NCI-H2227 (cell line): ENCODE measurements around the gene NPFF.
"Not testable (repeated sequence)": the region's sequence is repeated elsewhere in the genome, so short reads cannot be mapped to it uniquely, and the experiment has no call there.

Experiments used
- DNase-seq: peaks from one replicate; lab custom pipeline; 2025; ENCODE audit not compliant: unreplicated experiment; lab: John Stamatoyannopoulos, UW

Gene NPFF, protein sequence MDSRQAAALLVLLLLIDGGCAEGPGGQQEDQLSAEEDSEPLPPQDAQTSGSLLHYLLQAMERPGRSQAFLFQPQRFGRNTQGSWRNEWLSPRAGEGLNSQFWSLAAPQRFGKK

DNA sequence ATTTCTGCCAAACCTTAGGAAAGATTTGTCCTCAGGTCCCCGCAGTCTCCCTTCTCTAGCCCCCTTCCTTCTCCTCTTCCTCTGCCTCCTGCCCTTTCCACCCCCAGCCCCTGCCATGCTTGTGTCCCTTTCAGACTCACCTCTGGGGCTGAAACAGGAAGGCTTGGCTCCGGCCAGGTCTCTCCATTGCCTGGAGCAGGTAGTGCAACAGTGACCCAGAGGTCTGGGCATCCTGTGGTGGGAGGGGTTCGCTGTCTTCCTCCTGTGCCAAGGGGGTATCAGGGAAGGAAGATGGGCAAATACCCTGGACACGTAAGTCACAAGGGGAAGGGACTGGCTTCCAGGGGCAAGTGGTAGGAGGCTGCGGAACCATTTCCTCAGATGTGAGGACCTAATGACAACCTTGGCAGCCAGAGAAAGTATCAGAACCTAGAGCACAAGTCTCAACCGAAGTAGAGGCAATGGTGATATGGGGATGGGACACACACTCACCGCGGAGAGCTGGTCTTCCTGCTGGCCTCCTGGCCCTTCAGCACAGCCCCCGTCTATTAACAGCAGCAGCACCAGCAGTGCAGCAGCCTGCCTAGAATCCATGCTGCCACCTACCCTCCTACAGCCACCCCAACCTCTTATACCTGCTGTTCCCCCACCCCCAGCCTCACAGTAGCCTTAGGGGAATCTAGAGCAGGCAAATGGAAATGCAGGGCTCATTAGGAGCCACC lies at the start of gene NPFF:
NPFF (minus strand) TSS at position 604 of the 722 bp plus-strand sequence; CDS start at position 594, 10 bp downstream.
- no peak for DNase-seq

- DNase-seq, result no peak
Observed at GRCh38 chr12:53552361-53553327, 45.4 kb upstream of the NPFF start.

- no peak for DNase-seq
Observed at GRCh38 chr12:53551889-53552291, 44.6 kb upstream of the NPFF start.

GRCh38 chr12:53550595-53550994 lies 43.3 kb upstream of the NPFF start:
- DNase-seq, result no peak

GRCh38 chr12:53550131-53550530 lies 42.8 kb upstream of the NPFF start:
- DNase-seq, result not testable (repeated sequence)

GRCh38 chr12:53548354-53548753 lies 41.1 kb upstream of the NPFF start:
- DNase-seq, result not testable (repeated sequence)

- DNase-seq, result peak; percentile 57
Observed at GRCh38 chr12:53543539-53543938, 36.3 kb upstream of the NPFF start.

- no peak for DNase-seq
Observed at GRCh38 chr12:53539526-53539925, 32.2 kb upstream of the NPFF start.

GRCh38 chr12:53538209-53538689 lies 31.0 kb upstream of the NPFF start:
- DNase-seq, result peak; percentile 43

GRCh38 chr12:53536962-53537361 lies 29.7 kb upstream of the NPFF start:
- DNase-seq, result no peak

DNA sequence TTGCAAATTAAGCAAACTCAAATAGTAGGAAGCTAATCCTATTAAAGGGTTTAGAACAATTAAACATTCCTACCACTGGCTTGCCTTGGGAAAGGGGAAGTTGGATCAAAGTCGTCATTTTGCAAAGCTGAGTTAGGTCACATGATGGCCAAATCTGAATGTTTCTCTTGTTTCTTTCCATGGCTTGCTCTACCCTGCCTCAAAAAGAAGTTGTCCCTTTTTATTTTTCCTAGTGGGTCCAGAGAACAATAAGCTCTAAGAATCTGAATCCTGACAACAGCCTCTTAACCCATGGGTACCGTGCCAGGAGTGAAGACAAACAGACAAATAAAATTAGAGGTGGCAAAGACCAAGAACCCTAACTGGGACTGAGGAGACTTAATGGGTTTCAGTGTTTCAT lies 26.2 kb upstream of the NPFF start:
- no peak for DNase-seq

- DNase-seq, result no peak
Observed at GRCh38 chr12:53532524-53533445, 25.5 kb upstream of the NPFF start.

GRCh38 chr12:53532021-53532420 lies 24.7 kb upstream of the NPFF start:
- DNase-seq, result no peak

GRCh38 chr12:53530920-53531319 lies 23.6 kb upstream of the NPFF start:
- no peak for DNase-seq

DNA sequence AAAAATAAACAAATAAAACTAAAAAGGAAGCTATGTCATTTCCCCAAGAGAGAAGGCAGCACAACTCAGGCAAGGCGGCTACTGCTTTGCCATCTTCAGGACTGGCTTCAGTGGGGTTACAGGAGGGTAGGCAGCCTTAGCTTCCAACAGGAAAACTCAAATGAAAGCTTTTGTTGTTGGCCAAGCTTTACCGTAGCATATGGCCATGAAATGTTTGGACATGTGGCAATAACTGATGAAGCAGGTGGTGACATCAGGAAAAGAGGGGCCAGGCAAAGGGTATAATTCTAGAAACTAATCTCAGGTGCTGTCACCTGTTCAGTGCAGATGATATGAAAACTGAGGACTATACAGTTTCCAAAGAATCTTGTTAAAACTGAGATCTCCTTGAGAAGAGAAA lies 22.8 kb upstream of the NPFF start:
- DNase-seq, result no peak

DNA sequence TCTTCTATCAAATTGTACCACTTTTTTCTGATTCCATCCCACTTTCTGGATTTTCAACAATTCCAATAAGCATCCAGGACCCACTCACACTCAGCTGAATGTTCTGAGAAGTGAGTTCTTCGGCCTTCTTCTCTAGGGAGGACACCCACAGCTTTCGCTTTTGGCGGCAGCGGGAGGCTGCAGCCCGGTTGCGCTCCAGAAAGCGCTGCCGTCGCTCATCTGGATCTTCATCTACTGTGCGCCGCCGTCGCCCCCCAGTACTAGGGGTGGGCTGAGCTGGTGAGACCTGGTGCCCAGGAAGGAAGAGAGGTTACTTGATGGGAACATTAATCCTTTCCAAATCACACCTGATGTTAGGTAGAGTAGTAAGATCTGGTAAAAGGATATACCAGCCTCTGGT lies 17.2 kb upstream of the NPFF start:
- DNase-seq, result no peak

DNA sequence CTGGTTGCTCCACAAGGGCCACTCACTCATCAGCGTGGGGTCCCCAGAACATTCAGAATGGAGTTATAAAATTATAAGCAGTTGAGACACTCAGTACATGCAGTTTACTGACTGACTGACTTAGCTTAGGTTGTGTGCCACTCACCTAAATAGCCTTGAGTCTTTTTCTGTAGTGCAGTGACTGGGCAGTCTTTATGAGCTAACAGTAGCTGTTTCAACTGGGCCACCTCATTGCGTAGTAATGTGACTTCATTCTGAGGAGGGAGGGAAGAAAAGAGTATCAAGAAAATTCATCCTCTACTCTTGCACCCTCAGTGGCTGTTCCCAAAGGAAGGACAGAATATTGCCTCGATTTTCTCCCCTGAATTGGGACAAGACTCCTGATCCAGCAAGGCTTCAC lies 15.8 kb upstream of the NPFF start:
- DNase-seq, result no peak

DNA sequence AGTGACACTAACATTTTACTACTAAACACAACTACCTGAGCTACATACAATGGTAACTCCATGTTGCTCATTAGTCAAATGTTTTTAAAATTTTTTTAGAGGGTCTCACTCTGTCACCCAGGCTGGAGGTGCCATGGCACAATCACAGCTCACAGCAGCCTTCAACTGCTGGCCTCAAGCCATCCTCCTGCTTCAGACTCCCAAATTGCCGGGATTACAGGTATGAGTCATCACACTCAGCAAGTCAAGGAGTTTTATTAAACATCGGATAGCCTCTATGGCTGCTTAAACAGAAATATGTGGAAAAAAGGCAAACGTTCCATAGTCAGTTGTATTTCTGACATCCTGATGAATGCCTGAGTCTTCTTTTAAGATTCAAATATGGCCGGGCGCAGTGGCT lies 11.1 kb upstream of the NPFF start:
- DNase-seq, result no peak

- no peak for DNase-seq
Observed at GRCh38 chr12:53516758-53517455, 9.6 kb upstream of the NPFF start.

GRCh38 chr12:53515291-53515680 lies 8.0 kb upstream of the NPFF start:
- DNase-seq, result no peak
